GM19035 (cell line): ENCODE data around the gene MAML3.

ENCODE experiments used
- ATAC-seq: cut with Tn5 transposase; IDR thresholded peaks from one replicate; pipeline ENCODE4 v1.9.1; 2021; ENCODE audit not compliant: unreplicated experiment

MAML3 gene

GRCh38 chr4:139848028-139848427 lies 306.0 kb downstream of the MAML3 start:
- ATAC-seq, result no peak

DNA sequence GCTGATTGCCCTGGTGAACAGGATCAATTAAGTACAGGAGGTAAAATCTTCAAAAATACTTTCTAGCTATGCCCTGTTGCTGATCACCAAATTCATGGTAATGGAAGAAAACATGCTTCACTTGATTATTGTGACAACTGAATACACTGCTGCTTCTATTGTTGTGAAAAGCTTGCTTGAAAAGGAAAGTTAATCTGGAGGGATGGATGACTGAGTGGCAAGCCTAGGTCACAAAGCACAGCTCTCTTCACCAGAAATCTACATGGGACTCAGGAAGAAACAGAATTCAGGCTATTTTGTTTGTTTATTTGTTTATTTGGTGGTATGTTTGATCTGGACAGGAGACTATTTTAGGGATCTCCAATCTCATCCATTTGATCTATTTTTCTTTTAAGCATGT lies 306.4 kb downstream of the MAML3 start:
- no peak for ATAC-seq

GRCh38 chr4:139846766-139847165 lies 307.2 kb downstream of the MAML3 start:
- ATAC-seq, result no peak

DNA sequence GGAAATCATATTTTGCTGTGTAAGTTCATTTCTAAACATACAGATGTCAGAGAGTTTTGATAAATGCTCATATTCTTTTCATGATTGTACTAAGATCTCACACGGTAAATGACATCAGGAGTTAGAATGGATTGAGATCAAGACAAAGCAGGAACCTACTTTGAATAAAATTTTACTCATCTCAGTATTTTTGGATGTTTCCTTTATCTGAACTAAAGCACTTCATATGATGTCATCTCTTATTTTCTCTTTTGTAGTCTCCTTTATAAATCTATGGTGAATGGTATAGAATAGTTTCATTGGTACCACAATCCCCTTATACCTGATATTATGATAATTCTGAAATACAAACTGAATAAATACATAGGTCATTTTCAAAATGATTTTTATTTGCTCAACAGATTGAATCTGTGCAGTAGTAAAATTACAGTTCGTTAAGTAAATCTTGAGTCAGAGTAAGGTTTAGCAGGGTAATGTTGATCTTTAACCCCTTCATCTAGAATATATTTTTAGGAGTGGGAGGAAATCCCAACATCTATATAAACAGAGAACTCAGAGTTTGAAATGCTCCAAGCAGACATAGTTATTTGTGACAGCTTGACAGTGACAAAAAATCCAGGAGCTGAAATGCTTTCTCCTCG lies 308.4 kb downstream of the MAML3 start:
- ATAC-seq, result no peak

- no peak for ATAC-seq
These were observed 309.4 kb downstream of the MAML3 start for GRCh38 chr4:139844459-139845036.

- no peak for ATAC-seq
These were observed 309.9 kb downstream of the MAML3 start for GRCh38 chr4:139844057-139844456.

- no peak for ATAC-seq
These were observed 310.3 kb downstream of the MAML3 start for GRCh38 chr4:139843641-139844040.

GRCh38 chr4:139841464-139842195 lies 312.4 kb downstream of the MAML3 start:
- ATAC-seq, result no peak

DNA sequence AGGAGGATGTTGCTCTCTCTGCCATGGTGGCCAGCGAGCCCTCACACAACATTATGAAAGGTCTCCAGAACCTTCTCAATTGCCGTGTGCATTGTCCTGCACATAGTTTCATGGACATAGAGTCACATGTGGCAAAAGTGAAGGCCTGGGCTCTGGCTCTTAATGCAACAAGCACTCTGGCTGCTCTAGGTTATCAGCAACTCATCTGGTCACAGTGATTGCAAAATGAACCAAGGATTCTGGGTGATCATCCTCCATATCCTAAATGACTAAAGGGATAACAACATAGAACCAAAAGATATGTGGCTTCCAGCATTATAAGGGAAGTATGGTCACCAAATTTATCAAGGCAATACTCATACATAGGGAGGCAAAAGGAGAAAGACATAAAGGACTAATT lies 313.2 kb downstream of the MAML3 start:
- no peak for ATAC-seq

GRCh38 chr4:139839403-139840031 lies 314.5 kb downstream of the MAML3 start:
- ATAC-seq, result no peak

DNA sequence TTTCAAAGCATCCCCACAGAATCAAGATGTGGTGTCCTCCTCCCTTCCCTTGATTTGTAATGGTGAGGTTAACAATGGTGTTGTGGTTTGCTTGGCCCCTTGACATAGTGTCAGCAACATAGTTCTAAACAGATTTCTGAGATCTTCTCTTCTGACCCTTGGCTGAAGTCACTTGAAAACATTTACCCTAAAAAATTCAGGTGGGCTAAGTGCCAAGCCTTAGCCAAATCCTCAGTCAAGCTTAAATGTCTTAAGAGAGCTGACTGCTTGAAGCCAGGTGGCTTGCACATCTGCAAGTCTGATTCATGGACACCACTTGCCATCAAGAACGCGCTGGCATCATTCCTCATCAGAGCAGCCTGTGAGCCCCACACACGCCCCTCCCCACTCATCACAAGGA lies 315.2 kb downstream of the MAML3 start:
- no peak for ATAC-seq

GRCh38 chr4:139834981-139835391 lies 319.0 kb downstream of the MAML3 start:
- no peak for ATAC-seq

DNA sequence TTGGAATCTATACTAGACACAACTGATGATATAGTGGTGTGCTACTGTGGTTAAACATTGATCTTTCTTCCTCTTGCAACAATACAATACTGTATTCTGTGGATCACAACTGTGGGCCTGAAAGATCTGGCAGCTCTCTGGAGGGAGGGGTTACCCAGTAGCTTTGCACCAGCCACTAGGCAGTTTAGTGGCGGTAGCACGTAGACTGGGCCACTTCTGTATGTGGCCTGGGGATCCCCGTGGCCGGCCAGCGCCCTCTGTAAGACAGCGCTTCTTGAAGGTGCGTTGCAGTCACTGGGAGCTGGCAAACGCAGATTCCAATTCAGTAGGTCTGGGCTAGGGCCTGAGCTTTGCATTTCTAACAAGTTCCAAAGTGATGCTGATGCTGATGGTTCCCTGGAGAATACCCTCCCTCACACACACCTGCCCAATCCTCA lies 319.7 kb downstream of the MAML3 start:
- ATAC-seq, result no peak

DNA sequence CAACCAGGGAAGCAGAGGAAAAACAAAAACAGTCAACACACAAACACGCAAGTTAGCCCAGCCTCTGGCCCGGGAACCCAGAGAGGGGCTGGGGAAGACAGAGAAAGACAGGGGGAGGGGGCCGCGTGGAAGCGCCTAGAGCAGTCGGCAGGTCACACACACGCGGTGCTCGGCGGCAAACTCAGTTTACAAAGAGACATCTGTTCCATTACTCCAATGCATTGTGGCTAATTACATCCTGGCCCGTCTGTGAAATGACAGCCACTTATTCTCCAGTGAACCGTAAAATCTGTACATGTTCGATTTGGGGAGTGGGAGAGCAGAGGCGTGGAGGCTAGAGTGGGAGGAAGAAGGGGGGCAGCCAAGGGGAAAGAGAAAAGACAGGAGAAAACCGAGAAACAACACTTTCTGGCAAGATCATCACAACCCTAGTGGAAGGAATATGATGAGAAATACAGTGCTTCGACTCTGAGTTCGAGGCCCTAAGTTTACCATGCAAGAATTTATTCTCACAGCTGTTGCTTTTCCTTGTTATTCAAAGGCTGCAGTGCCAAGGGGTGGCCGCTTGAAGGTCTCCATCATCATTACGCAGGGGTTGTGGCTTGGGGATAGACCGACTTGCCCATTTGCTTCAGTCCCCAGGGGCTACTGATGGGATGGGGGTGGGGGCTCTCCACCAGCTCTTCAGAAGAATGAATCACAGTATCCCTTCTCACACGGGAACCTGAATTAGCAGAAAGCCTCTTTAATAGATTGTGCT lies 320.7 kb downstream of the MAML3 start:
- ATAC-seq, result no peak

GRCh38 chr4:139828966-139829664 lies 324.9 kb downstream of the MAML3 start:
- no peak for ATAC-seq

DNA sequence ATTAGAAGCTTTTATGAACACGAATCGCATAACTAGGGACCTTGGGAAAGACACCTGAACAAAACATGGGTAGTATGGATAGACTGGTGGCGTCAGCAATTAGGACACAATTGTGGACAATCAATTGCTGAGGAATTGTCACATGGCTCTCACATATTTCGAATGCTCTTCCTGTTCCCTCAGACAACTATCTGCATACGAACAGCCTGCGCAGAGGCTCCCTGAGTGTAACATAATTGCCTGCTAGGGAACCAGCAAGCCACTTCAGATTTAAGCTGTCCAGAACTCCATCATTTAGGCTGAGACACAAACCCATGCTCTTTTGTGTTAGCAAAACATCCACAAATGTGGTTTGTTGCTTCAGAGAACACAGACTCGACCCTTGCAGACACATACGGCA lies 327.6 kb downstream of the MAML3 start:
- ATAC-seq, result no peak

DNA sequence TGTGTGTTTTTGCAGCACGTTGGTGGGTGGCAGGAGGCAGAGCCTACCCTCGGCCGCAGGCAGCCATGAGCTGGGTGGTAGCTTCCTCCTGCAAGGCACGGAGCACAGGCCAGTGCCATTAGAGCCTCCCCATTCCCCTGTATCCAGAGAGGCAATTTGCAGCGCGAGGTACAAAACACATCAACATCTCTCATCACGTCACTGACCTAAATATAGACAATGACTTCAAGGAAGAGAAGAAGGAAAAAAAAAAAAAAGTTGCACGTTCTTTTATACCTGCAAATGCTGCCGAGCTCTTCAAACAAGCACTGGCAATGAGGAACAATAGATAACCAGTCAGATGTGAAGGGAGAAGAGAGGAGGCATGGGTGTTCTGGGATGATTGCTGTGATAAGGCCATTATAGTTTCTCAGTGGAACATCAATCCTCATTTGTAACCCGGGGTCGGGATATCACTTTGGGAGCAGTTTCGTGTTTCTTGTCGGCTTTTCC lies 328.4 kb downstream of the MAML3 start:
- no peak for ATAC-seq

DNA sequence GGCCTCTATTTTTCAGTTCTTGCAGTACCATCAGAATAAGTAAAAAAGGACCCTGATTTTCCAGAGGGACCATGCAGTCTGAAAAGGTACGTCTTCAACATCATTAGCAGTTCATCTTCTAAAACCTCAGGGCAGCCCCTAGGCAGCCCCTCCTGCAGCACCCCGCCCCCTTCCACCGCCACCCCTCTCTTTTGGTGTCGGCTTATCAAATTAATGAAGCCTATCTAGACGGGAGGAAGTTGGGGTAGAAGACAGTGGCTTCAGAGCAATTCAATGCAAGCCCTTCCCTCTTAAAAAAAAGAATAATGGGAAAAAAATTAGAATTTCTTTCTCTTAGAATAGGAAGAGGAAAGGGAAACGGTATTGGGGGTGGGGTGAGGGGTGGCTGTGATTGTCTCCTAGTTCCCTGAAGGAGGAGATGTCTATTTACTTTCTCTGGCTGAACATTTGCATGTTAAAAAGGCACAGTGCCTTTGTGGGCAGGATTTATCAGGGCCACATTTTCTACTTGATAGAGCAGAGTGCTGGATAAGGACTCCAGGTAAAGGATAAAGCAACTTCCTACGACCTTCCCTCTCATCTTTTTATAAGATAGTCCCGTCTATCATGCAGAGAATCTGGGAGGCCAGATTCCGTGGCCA lies 329.0 kb downstream of the MAML3 start:
- no peak for ATAC-seq

GRCh38 chr4:139823746-139824145 lies 330.2 kb downstream of the MAML3 start:
- ATAC-seq, result no peak

DNA sequence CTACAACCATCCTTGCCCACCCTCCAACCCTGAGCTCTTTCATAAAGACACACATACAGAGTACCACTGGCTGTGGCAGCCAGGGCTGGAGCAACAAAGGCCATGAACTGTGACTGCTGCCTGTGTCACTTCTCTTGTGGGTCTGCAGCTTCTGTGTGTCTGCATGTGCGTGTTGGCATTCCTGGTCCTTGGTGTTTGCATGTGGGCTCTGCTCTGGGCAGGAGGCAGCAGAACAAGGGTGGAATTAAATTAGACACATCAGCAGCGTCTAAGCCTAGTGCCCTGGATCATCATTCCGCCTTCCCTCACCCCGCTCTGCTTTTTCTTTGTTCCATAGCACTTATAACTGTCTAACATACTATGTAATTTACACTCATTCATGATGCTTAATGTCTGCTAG lies 330.6 kb downstream of the MAML3 start:
- ATAC-seq, result no peak
